ENCODE measurements around the gene SLC6A6. TPM values are rescaled to one million over a fixed set of nuclear protein-coding genes. Genes with fewer than 3 reads are reported as not detected.

SLC6A6 gene
- total and polyA plus RNA-seq, 10 of the 15 experiments (the other 5 are each of a cell fraction or from before 2014, with no cell fraction given), result 5.6 to 47.0 (median 20.2) TPM

DNA sequence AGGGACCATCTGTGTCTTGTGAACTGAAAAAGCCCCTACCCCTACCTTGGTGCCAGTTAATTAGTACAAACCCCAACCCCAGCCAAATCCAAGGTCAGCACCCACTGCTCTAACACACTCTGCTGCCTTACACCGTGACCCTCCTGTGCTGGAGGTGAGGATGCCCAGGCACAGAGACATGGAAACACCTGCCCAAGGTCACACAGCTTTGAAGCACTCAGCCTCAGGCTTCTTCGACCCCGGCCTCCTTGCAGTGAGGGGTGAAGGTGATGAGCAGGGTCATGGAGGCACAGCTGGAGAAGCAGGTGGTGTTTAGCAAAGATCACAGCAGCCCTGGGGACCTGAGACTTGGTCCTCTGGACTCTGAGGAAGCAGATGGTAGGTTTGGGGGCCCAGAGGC is 39.0 kb upstream of the SLC6A6 start (continued):
- TF ChIP-seq, protein P1, sequence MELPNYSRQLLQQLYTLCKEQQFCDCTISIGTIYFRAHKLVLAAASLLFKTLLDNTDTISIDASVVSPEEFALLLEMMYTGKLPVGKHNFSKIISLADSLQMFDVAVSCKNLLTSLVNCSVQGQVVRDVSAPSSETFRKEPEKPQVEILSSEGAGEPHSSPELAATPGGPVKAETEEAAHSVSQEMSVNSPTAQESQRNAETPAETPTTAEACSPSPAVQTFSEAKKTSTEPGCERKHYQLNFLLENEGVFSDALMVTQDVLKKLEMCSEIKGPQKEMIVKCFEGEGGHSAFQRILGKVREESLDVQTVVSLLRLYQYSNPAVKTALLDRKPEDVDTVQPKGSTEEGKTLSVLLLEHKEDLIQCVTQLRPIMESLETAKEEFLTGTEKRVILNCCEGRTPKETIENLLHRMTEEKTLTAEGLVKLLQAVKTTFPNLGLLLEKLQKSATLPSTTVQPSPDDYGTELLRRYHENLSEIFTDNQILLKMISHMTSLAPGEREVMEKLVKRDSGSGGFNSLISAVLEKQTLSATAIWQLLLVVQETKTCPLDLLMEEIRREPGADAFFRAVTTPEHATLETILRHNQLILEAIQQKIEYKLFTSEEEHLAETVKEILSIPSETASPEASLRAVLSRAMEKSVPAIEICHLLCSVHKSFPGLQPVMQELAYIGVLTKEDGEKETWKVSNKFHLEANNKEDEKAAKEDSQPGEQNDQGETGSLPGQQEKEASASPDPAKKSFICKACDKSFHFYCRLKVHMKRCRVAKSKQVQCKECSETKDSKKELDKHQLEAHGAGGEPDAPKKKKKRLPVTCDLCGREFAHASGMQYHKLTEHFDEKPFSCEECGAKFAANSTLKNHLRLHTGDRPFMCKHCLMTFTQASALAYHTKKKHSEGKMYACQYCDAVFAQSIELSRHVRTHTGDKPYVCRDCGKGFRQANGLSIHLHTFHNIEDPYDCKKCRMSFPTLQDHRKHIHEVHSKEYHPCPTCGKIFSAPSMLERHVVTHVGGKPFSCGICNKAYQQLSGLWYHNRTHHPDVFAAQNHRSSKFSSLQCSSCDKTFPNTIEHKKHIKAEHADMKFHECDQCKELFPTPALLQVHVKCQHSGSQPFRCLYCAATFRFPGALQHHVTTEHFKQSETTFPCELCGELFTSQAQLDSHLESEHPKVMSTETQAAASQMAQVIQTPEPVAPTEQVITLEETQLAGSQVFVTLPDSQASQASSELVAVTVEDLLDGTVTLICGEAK (IDR thresholded peaks at IDR 0.05; ENCODE audit: borderline replicate concordance), result no peak
- no peak for TF ChIP-seq TCF7 (IDR thresholded peaks at IDR 0.05; ENCODE audit: borderline replicate concordance)
- no peak for TF ChIP-seq RB1 (IDR thresholded peaks at IDR 0.05; ENCODE audit: borderline replicate concordance)
- no peak for TF ChIP-seq SMAD1 (IDR thresholded peaks at IDR 0.05; ENCODE audit: low read depth, partially characterized antibody)
- TF ChIP-seq SREBF1 (IDR thresholded peaks at IDR 0.05; ENCODE audit: low read length), result no peak
- TF ChIP-seq HSF1 (IDR thresholded peaks at IDR 0.05; ENCODE audit: low read depth, low read length), result no peak
- no peak for TF ChIP-seq KLF5 (IDR thresholded peaks at IDR 0.05; ENCODE audit: partially characterized antibody)
- TF ChIP-seq CHD4 (IDR thresholded peaks at IDR 0.05), result no peak
- no peak for TF ChIP-seq RUNX3 (IDR thresholded peaks at IDR 0.05; ENCODE audit: low read length)

Data from GM12878 (cell line).